HCT116 (cell line): ENCODE measurements around the gene KRT78. TPM values are rescaled to one million over a fixed set of nuclear protein-coding genes. Genes with fewer than 3 reads are reported as not detected.

Experiments
- ATAC-seq: fragments of 200-7000 bp; cut with Tn5 transposase; 2 replicates; pipeline ENCODE4 v1.9.1; 2020; ENCODE audit warnings: mild to moderate bottlenecking, moderate library complexity
- BruUV-seq: library from RNA; stranded (reverse); fragments of 400-500 nt; replicated peaks from 2 replicates; lab custom pipeline; 2021; lab: Mats Ljungman, UMichigan
- CTCF ChIA-PET: fragments of 300-600 bp; sonication (Branson Sonifier 250); formaldehyde crosslinking; loops from one replicate; lab custom pipeline; 2021; ENCODE audit warnings: antibody characterized with exemption; lab: Charles Lee
- POLR2A ChIA-PET: fragments of 300-600, 350-600 bp; sonication (Branson Sonifier 250); formaldehyde crosslinking; loops from one replicate; lab custom pipeline; 2021; ENCODE audit warnings: antibody characterized with exemption; lab: Charles Lee
- RAD21 ChIA-PET, 2 experiments: fragments of 300-600 bp; sonication (Branson Sonifier 250); formaldehyde crosslinking; loops; one replicate each; lab custom pipeline; 2023; ENCODE audit warnings: low total read pairs in 2 of 2; ENCODE audit not compliant: uncharacterized antibody in 2 of 2, unreplicated experiment in 2 of 2, low non-redundant PET in 1 of 2; lab: Charles Lee
- DNase-seq: peaks from one replicate; pipeline ENCODE4 v3.0.0-alpha.2; 2010; ENCODE audit warnings: low read depth, low spot score
- H2AFZ ChIP-seq: fragments of 200-600 bp; shearing (Covaris generic), sonication (generic); 2 replicates; pipeline ENCODE4 v1.6.1; 2017; ENCODE audit warnings: low read depth, mixed run types, mixed read lengths, antibody characterized with exemption, low read length; ENCODE audit not compliant: poor library complexity, severe bottlenecking
- H3K27ac ChIP-seq: 2 replicates; pipeline ENCODE4 v1.5.1; 2012; ENCODE audit warnings: low read depth, low read length
- H3K27me3 ChIP-seq: fragments of 200-600 bp; sonication (generic); 2 replicates; pipeline ENCODE4 v1.6.1; 2016; ENCODE audit warnings: mixed run types, low read length, mixed read lengths; ENCODE audit not compliant: insufficient read depth
- H3K36me3 ChIP-seq, 2 experiments: fragments of 200-500 bp in 1 of 2; fragments of 200-600 bp in 1 of 2; sonication (Bioruptor generic) in 1 of 2; sonication (generic) in 1 of 2; 2 replicates each; pipeline versions ENCODE4 v1.5.1 to v1.6.1; 2014 to 2016; ENCODE audit warnings: low read length in 2 of 2, inconsistent platforms in 1 of 2, mixed read lengths in 1 of 2, mixed run types in 1 of 2; ENCODE audit not compliant: insufficient read depth in 2 of 2, control insufficient read depth in 1 of 2
- H3K4me1 ChIP-seq, 2 experiments: fragments of 200-600 bp in 1 of 2; sonication (generic) in 1 of 2; 2 replicates each; pipeline versions ENCODE4 v1.5.1 to v1.6.1; 2012 to 2017; ENCODE audit warnings: low read length in 2 of 2, inconsistent platforms in 1 of 2, mild to moderate bottlenecking in 1 of 2, mixed read lengths in 1 of 2, mixed run types in 1 of 2, moderate library complexity in 1 of 2; ENCODE audit not compliant: insufficient read depth in 2 of 2, control insufficient read depth in 1 of 2
- H3K4me2 ChIP-seq: fragments of 200-600 bp; sonication (generic); 2 replicates; pipeline ENCODE4 v1.6.1; 2017; ENCODE audit warnings: mixed run types, low read length, mixed read lengths
- H3K4me3 ChIP-seq, 2 experiments: fragments of 200-600 bp in 1 of 2; sonication (generic) in 1 of 2; replicated peaks in 1 of 2; 2 replicates each; pipeline ENCODE4 v1.5.1; 2011 to 2016; ENCODE audit warnings: low read length in 2 of 2, control low read depth in 1 of 2, low read depth in 1 of 2, mild to moderate bottlenecking in 1 of 2, mixed read lengths in 1 of 2, mixed run types in 1 of 2
- H3K79me2 ChIP-seq: fragments of 200-600 bp; sonication (generic); 2 replicates; pipeline ENCODE4 v1.6.1; 2017; ENCODE audit warnings: mild to moderate bottlenecking, mixed run types, low read length, moderate library complexity, mixed read lengths; ENCODE audit not compliant: insufficient read depth
- H3K9ac ChIP-seq: fragments of 200-600 bp; sonication (generic); 2 replicates; pipeline ENCODE4 v1.6.1; 2016; ENCODE audit warnings: low read length, mixed read lengths
- H3K9me2 ChIP-seq: fragments of 200-600 bp; sonication (generic), shearing (Covaris generic); 2 replicates; pipeline ENCODE4 v1.6.1; 2017; ENCODE audit warnings: mixed run types, mild to moderate bottlenecking, moderate library complexity; ENCODE audit not compliant: insufficient read depth
- H3K9me3 ChIP-seq, 2 experiments: fragments of 200-500 bp in 1 of 2; fragments of 200-600 bp in 1 of 2; sonication (Bioruptor generic) in 1 of 2; sonication (generic) in 1 of 2; 2 replicates each; pipeline ENCODE4 v1.6.1; 2014 to 2017; ENCODE audit warnings: low read length in 2 of 2, mixed read lengths in 2 of 2, inconsistent platforms in 1 of 2, low read depth in 1 of 2, mild to moderate bottlenecking in 1 of 2, mixed run types in 1 of 2, moderate library complexity in 1 of 2; ENCODE audit not compliant: control insufficient read depth in 1 of 2, insufficient read depth in 1 of 2
- H4K20me1 ChIP-seq: fragments of 200-600 bp; sonication (generic), shearing (Covaris generic); 2 replicates; pipeline ENCODE4 v1.6.1; 2017; ENCODE audit warnings: mixed run types, mild to moderate bottlenecking, moderate library complexity; ENCODE audit not compliant: insufficient read depth
- CBX3 ChIP-seq: IDR thresholded peaks from 2 replicates; pipeline ENCODE4 v1.6.1; 2012; ENCODE audit warnings: low read depth
- EGR1 ChIP-seq: IDR thresholded peaks from 2 replicates; pipeline ENCODE4 v1.6.1; 2012; ENCODE audit warnings: low read depth
- ELF1 ChIP-seq: IDR thresholded peaks from 2 replicates; pipeline ENCODE4 v1.6.1; 2012; ENCODE audit warnings: low read depth, borderline replicate concordance
- EZH2phosphoT487 ChIP-seq: fragments of 200-600 bp; IDR thresholded peaks from 2 replicates; pipeline ENCODE4 v1.6.1; 2018; ENCODE audit warnings: antibody characterized with exemption, borderline replicate concordance
- FOSL1 ChIP-seq: IDR thresholded peaks from 2 replicates; pipeline ENCODE4 v1.6.1; 2012; ENCODE audit warnings: low read depth
- POLR2AphosphoS5 ChIP-seq: IDR thresholded peaks from 2 replicates; pipeline ENCODE4 v1.6.1; 2011; ENCODE audit warnings: mild to moderate bottlenecking, low read depth, low read length, moderate library complexity
- SIN3A ChIP-seq: IDR thresholded peaks from 2 replicates; pipeline ENCODE4 v1.6.1; 2012; ENCODE audit warnings: low read depth
- SP1 ChIP-seq: IDR thresholded peaks from 2 replicates; pipeline ENCODE4 v1.6.1; 2012; ENCODE audit warnings: low read depth
- SRF ChIP-seq: IDR thresholded peaks from 2 replicates; pipeline ENCODE4 v1.6.1; 2012; ENCODE audit warnings: low read depth
- TCF7L2 ChIP-seq: IDR thresholded peaks from 2 replicates; pipeline ENCODE4 v1.7.0; 2011; ENCODE audit warnings: borderline replicate concordance, inconsistent platforms; ENCODE audit not compliant: insufficient read depth, insufficient read length; ENCODE audit errors: extremely low read depth
- YY1 ChIP-seq: IDR thresholded peaks from 2 replicates; pipeline ENCODE4 v1.6.1; 2011; ENCODE audit warnings: low read length, low read depth, moderate library complexity, mild to moderate bottlenecking; ENCODE audit not compliant: insufficient replicate concordance; ENCODE audit errors: extremely low read depth
- ZFX ChIP-seq: fragments of 450-650 bp; IDR thresholded peaks from 2 replicates; pipeline ENCODE4 v1.6.1; 2017
- ZNF274 ChIP-seq: fragments of 200-500 bp; sonication (Bioruptor generic); IDR thresholded peaks from 2 replicates; pipeline ENCODE4 v1.6.1; 2014; ENCODE audit warnings: mild to moderate bottlenecking, low read depth, low read length, inconsistent platforms
- intact Hi-C: fragments of 100-400 bp; cut with micrococcal nuclease; formaldehyde crosslinking; loops from 2 replicates; pipeline ENCODE4 v1.10.0; 2022
- total RNA-seq: library from RNA; stranded (reverse); gene quantifications from one replicate; pipeline ENCODE4 v1.2.1, GENCODE V29; 2021; ENCODE audit not compliant: unreplicated experiment
- TF ChIP-seq, protein P1 (sequence below): IDR thresholded peaks from 2 replicates; pipeline ENCODE4 v1.6.1; 2011; ENCODE audit warnings: mild to moderate bottlenecking, low read length, moderate library complexity; ENCODE audit not compliant: insufficient replicate concordance; ENCODE audit errors: extremely low read depth
- TF ChIP-seq, protein P2 (sequence below): IDR thresholded peaks from 2 replicates; pipeline ENCODE4 v1.6.1; 2012
- TF ChIP-seq, protein P3 (sequence below), 3 experiments: fragments of 200-600 bp in 1 of 3; sonication (generic) in 1 of 3; IDR thresholded peaks in 2 of 3; conservative IDR thresholded peaks in 1 of 3; 2 replicates each; pipeline ENCODE4 v1.5.1; 2012 to 2017; ENCODE audit warnings: low read depth in 2 of 3, low read length in 2 of 3, antibody characterized with exemption in 1 of 3, borderline replicate concordance in 1 of 3, control low read depth in 1 of 3, mild to moderate bottlenecking in 1 of 3, mixed read lengths in 1 of 3, mixed run types in 1 of 3, moderate library complexity in 1 of 3; ENCODE audit not compliant: insufficient read depth in 1 of 3
- TF ChIP-seq, protein P4 (sequence below): IDR thresholded peaks from 2 replicates; pipeline ENCODE4 v1.6.1; 2012; ENCODE audit warnings: low read depth
- TF ChIP-seq, protein P5 (sequence below): IDR thresholded peaks from 2 replicates; pipeline ENCODE4 v1.6.1; 2012

KRT78 gene
- total RNA-seq, 1 experiment from 2014 or later = not detected

- ATAC-seq = peak; percentile 70
- Histone ChIP-seq H3K79me2 (no peaks in the 10 kb centered on the region), H3K9ac (no peak overlapping the region), H3K27ac (no peak overlapping the region), H2AFZ (no peak overlapping the region), H3K4me3 (no peak overlapping the region), H3K4me2 (no peak overlapping the region), H3K9me2 (no peaks in the 10 kb centered on the region), H3K36me3 (no peaks in the 10 kb centered on the region), H3K27me3 (peaks cover 10% of the 10 kb centered on the region; the same call in 1 of the 2 replicates), H4K20me1 (no peaks in the 10 kb centered on the region), H3K9me3 (no peaks in the 10 kb centered on the region), H3K4me1 (peaks cover 0 to 8% of the 10 kb centered on the region in 2 experiments; a peak in 2 of 4 replicates)
- intact Hi-C loops = no loop called here
- ChIA-PET CTCF (no interaction called here), POLR2A (no interaction called here), RAD21 (no interaction called here)
- DNase-seq = no peak
- TF ChIP-seq, protein P1, sequence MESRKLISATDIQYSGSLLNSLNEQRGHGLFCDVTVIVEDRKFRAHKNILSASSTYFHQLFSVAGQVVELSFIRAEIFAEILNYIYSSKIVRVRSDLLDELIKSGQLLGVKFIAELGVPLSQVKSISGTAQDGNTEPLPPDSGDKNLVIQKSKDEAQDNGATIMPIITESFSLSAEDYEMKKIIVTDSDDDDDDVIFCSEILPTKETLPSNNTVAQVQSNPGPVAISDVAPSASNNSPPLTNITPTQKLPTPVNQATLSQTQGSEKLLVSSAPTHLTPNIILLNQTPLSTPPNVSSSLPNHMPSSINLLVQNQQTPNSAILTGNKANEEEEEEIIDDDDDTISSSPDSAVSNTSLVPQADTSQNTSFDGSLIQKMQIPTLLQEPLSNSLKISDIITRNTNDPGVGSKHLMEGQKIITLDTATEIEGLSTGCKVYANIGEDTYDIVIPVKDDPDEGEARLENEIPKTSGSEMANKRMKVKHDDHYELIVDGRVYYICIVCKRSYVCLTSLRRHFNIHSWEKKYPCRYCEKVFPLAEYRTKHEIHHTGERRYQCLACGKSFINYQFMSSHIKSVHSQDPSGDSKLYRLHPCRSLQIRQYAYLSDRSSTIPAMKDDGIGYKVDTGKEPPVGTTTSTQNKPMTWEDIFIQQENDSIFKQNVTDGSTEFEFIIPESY = no peak
- no peak for TF ChIP-seq ZFX
- TF ChIP-seq SIN3A = no peak
- TF ChIP-seq EGR1 = no peak
- TF ChIP-seq TCF7L2 = no peak
- no peak for TF ChIP-seq ELF1
- TF ChIP-seq, protein P2, sequence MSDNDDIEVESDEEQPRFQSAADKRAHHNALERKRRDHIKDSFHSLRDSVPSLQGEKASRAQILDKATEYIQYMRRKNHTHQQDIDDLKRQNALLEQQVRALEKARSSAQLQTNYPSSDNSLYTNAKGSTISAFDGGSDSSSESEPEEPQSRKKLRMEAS = no peak
- TF ChIP-seq ZNF274 = no peak
- TF ChIP-seq, protein P3, sequence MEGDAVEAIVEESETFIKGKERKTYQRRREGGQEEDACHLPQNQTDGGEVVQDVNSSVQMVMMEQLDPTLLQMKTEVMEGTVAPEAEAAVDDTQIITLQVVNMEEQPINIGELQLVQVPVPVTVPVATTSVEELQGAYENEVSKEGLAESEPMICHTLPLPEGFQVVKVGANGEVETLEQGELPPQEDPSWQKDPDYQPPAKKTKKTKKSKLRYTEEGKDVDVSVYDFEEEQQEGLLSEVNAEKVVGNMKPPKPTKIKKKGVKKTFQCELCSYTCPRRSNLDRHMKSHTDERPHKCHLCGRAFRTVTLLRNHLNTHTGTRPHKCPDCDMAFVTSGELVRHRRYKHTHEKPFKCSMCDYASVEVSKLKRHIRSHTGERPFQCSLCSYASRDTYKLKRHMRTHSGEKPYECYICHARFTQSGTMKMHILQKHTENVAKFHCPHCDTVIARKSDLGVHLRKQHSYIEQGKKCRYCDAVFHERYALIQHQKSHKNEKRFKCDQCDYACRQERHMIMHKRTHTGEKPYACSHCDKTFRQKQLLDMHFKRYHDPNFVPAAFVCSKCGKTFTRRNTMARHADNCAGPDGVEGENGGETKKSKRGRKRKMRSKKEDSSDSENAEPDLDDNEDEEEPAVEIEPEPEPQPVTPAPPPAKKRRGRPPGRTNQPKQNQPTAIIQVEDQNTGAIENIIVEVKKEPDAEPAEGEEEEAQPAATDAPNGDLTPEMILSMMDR (IDR thresholded peaks at IDR 0.05 in 2 of 3, conservative IDR thresholded peaks at IDR 0.05 in 1 of 3; ENCODE audit: borderline replicate concordance in 1 of 3, insufficient read depth in 1 of 3, low read depth in 2 of 3, low read length in 2 of 3) = no peak
- no peak for TF ChIP-seq YY1
- TF ChIP-seq, protein P4, sequence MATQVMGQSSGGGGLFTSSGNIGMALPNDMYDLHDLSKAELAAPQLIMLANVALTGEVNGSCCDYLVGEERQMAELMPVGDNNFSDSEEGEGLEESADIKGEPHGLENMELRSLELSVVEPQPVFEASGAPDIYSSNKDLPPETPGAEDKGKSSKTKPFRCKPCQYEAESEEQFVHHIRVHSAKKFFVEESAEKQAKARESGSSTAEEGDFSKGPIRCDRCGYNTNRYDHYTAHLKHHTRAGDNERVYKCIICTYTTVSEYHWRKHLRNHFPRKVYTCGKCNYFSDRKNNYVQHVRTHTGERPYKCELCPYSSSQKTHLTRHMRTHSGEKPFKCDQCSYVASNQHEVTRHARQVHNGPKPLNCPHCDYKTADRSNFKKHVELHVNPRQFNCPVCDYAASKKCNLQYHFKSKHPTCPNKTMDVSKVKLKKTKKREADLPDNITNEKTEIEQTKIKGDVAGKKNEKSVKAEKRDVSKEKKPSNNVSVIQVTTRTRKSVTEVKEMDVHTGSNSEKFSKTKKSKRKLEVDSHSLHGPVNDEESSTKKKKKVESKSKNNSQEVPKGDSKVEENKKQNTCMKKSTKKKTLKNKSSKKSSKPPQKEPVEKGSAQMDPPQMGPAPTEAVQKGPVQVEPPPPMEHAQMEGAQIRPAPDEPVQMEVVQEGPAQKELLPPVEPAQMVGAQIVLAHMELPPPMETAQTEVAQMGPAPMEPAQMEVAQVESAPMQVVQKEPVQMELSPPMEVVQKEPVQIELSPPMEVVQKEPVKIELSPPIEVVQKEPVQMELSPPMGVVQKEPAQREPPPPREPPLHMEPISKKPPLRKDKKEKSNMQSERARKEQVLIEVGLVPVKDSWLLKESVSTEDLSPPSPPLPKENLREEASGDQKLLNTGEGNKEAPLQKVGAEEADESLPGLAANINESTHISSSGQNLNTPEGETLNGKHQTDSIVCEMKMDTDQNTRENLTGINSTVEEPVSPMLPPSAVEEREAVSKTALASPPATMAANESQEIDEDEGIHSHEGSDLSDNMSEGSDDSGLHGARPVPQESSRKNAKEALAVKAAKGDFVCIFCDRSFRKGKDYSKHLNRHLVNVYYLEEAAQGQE = no peak
- TF ChIP-seq SP1 = no peak
- TF ChIP-seq POLR2AphosphoS5 = no peak
- TF ChIP-seq, protein P5, sequence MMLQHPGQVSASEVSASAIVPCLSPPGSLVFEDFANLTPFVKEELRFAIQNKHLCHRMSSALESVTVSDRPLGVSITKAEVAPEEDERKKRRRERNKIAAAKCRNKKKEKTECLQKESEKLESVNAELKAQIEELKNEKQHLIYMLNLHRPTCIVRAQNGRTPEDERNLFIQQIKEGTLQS = no peak
- TF ChIP-seq FOSL1 = no peak
- TF ChIP-seq SRF = no peak
- TF ChIP-seq CBX3 = no peak
- TF ChIP-seq EZH2phosphoT487 = no peak
- no TSS peak for BruUV-seq
Observed at GRCh38 chr12:52805000-52805399, 43.8 kb downstream of the KRT78 start.
